DND-41 (cell line): ENCODE data around the gene VASH2.

Experiments
- CTCF ChIP-seq: IDR thresholded peaks from 2 replicates; pipeline ENCODE4 v1.5.1; 2012; ENCODE audit warnings: borderline replicate concordance, low read length, moderate library complexity, mild to moderate bottlenecking; ENCODE audit not compliant: poor library complexity, severe bottlenecking; ENCODE audit errors: extremely low read depth
- EZH2 ChIP-seq: IDR thresholded peaks from 3 replicates; pipeline ENCODE4 v1.6.1; 2012; ENCODE audit warnings: borderline replicate concordance, low read depth, mild to moderate bottlenecking, moderate library complexity, low read length, inconsistent platforms; ENCODE audit not compliant: severe bottlenecking

GRCh38 chr1:212920896-212921295 is 29.4 kb upstream of the VASH2 start:
- peak; percentile 45 for TF ChIP-seq CTCF
- no peak for TF ChIP-seq EZH2
